H54 (cell line): ENCODE measurements around the gene BSDC1.

ENCODE experiments used
- DNase-seq: peaks from one replicate; pipeline ENCODE4 v3.0.0; 2011; ENCODE audit warnings: low spot score, mixed read lengths; ENCODE audit not compliant: insufficient read length
- FAIRE-seq: peaks from 3 replicates; lab custom pipeline; 2011; peaks lifted over from hg19 to GRCh38; lab: Jason Lieb, UNC
- POLR2A ChIP-seq: IDR thresholded peaks from 2 replicates; pipeline ENCODE4 v1.6.1; 2011; ENCODE audit warnings: low read depth, mild to moderate bottlenecking, low read length

Gene BSDC1

DNA sequence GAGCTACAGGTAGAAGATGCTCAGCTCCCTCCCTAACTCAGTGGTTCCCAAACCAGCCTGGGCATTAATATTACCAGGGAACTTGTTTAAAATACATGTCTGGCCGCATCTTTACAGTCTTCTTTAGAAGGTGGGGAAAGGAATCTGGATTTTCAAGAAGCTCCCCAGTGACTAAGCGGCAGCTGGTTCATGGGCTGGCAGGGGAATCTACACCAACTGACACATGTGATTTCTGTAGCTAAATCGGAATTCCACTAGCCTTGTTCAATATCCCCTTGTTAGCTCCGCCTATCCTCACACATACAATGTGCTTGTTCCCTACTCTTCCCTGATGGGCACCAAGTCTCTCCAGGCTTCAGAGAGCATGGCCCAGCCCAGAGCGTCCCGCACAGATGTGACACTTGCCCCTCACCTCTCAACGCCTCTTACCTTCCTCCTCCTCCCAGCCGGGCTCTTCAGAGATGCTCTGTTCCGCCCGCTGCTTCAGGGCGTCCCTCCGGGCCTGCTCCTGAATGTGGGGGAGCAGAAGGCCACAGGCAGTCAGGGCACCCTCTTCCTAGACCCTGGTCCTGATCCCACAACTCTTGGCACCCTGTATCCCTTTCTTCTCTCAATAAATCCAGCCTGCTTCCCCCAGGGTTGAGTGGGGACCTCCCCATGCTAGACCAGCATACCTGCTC lies 16.6 kb downstream of the BSDC1 start:
- TF ChIP-seq POLR2A: no peak
- no peak for FAIRE-seq
- no peak for DNase-seq

DNA sequence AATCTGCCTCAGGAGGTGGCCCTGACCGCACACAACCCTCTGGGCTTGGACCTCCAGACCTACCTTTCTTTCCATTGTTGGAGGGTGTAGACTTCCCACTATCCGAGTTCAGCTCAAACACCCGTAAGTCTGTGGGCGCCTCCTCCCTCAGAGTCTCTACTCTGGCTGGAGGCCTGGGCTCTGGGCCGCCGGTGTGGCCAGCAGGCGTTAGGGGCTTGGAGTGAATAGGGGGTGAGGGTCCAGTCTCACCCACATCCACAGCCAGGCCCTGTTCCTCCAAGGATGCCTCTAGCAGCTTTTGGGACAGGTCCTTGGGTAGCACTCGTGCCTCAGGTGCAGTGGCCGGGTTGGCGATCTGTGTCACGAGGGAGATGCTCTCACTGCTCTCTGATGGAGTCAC lies 18.0 kb downstream of the BSDC1 start:
- FAIRE-seq (no peak), DNase-seq (no peak)
- TF ChIP-seq POLR2A: no peak

DNA sequence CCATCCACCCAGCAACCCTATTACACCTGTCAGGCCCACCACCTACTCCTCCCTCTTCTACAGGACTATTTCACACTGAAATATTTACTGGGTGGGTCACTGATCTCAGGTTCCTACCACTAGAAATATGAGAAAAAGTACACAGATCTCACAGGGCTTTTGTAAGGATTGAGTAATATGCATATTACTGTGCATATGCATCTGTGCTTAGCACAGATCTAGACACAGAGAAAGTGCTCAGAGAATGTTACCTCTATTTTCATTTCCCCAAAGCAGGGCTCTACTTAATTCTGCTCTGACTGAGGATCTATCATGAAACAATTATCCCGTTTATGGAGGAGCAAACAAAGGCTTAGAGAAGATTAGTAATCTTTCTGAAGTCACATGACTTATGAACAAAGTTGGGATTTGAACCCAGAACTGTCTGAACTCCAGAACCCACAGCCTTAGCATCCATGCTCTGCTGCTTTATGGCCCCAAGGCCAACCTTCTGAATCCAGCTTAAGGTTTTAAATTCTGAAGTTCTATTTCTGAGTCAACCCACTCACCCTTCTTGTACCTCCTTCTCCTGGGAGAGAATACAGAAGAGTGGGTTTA lies 20.1 kb downstream of the BSDC1 start:
- no peak for DNase-seq
- no peak for TF ChIP-seq POLR2A
- FAIRE-seq: no peak

DNA sequence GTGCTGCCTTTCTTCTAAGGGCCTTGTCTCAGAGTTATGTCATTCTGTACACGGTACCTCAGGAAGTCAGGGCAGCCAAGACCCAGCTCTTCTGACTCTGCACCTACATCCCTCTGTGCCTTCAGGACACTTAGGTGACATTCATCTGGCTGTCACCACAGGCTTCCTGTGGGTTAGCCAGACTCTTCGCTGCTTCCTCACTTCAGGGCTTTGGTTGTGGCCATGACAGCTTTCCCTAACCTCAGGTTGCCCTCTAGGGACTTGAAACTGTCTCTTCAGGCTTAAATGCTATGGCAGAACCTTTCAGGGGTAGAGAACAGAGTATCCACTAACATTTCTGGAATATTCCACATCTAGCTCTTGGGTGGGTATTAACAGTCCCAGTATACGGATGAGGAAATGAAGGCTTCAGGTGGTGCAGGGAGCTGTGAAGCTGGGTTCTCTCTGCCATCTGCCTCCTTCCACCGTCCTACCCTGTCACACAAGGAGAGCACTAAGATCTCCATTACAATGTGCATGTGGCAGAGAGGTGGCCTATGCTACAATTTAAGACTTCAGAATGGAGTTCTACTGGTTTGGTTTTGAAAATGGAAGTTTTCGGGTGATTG lies 22.0 kb downstream of the BSDC1 start:
- FAIRE-seq (no peak), DNase-seq (no peak)
- TF ChIP-seq POLR2A: no peak

DNA sequence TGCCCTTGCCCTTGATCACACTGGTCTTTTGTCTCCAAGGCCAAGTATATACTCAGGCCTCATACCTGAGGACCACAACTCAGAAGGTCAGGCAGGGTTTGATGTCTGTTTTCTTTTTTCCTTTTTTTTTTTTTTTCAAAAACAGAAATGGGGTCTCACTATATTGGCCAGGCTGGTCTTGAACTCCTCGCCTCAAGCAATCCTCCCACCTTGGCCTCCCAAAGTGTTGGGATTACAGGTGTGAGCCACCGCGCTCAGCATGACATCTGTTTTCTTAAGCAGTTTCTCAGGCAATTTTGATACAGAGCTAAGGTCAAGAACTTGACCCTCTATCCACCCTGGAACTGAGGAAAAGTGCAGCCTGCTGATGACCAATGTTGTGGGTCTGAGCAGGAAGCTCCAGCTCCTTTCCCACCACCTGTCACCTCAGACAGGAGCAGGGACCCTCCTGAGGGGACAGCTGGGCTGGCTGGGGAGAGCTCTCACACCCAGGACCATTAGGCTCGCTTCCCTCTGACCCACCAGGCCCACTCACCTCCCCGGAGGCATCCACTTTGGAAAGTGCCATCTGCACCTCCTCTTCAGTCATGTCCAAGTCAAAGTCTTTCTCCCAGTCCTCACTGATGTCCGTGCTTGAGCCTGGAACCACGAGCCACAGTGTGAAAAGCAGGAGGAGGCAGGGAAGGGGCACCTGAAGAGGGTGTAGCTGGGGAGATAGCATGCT lies 26.2 kb downstream of the BSDC1 start:
- TF ChIP-seq POLR2A: no peak
- FAIRE-seq (no peak), DNase-seq (no peak)

DNA sequence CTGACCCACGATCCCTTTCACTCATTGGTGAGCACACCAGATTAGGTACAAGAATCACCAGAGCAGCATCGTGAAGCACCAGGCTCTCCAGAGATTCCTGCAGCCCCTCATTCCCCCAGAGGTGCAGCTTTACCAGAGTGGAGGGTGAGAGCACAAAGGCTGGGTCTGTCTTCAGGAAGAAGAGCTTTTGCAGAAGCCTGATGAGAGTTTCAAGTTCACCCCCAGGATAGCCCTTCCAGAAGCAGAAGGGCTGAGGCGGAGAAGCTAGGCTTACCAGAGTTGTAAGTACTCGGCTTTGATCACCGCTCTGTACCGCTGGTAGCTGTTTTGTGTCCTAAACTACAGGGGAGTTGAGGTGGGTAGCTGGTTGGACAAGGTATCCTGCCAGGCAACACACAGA lies 28.8 kb downstream of the BSDC1 start:
- DNase-seq (no peak), FAIRE-seq (no peak)
- no peak for TF ChIP-seq POLR2A

DNA sequence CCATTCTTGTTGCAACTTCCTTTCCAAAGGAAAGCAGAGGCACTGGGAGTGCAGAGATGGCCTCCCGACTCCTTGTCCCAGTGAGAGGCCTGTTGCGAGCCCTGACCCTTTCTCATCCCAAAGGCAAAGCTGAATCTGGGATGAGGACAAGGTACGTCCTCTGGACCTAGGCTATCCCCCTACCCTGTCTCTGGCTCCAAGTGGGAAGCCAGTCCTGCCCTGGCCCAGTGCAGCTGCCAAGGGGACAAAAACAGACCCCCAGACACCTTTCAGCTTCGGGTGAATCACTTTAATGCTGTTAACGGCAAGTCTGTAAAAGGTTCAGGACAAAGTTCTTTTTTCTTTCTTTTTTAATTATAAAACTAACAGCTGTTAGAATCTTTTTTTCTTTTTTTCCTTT lies 29.4 kb downstream of the BSDC1 start:
- no peak for TF ChIP-seq POLR2A
- FAIRE-seq (no peak), DNase-seq (no peak)

DNA sequence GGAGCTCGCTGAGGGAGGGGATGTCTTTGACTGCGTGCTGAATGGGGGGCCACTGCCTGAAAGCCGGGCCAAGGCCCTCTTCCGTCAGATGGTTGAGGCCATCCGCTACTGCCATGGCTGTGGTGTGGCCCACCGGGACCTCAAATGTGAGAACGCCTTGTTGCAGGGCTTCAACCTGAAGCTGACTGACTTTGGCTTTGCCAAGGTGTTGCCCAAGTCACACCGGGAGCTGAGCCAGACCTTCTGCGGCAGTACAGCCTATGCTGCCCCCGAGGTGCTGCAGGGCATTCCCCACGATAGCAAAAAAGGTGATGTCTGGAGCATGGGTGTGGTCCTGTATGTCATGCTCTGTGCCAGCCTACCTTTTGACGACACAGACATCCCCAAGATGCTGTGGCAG lies 30.5 kb downstream of the BSDC1 start:
- no peak for TF ChIP-seq POLR2A
- DNase-seq: no peak
- FAIRE-seq: no peak

DNA sequence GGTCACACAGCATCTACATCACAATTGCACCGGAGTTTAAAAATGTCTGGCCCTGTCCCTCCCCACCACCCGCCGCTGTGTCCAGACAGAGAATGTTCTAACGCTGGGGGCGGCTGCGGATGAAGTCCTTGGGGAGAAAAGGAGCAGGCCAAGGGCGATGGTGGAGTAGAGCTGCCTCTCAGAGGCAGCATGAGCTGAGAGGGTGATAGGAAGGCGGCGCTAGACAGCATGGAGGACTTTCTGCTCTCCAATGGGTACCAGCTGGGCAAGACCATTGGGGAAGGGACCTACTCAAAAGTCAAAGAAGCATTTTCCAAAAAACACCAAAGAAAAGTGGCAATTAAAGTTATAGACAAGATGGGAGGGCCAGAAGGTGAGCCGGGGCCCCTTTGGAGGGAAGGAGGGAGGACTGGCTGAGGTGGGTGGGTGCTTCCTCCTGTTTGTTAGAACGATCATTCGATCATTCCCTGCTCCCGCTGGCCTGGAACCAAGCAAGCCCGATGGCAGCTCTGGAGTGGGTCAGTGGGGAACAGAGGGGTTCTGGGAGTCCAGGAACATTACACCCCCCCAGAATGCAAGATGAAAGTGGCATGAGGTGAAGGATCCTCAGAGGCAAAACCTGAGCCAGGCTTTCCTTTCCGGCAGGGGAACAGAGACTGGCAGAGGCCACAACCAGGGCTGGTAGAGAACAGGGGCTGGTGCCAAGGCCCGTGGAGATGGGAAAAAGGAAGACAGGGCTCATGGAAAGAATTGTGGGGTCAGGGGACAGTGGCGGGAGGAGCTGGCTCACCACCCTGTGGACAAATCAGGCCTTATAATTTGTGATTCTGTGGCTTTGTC lies 31.5 kb downstream of the BSDC1 start, which contains the start of the genes FAM229A and TSSK3:
FAM229A (minus strand) TSS at position 12 of the 840 bp plus-strand sequence. CDS start 394 bp downstream, outside the sequence.
TSSK3 (plus strand) TSS at position 66 of the 840 bp plus-strand sequence; CDS start at position 229, 163 bp downstream.
- DNase-seq (no peak), FAIRE-seq (no peak)
- no peak for TF ChIP-seq POLR2A

DNA sequence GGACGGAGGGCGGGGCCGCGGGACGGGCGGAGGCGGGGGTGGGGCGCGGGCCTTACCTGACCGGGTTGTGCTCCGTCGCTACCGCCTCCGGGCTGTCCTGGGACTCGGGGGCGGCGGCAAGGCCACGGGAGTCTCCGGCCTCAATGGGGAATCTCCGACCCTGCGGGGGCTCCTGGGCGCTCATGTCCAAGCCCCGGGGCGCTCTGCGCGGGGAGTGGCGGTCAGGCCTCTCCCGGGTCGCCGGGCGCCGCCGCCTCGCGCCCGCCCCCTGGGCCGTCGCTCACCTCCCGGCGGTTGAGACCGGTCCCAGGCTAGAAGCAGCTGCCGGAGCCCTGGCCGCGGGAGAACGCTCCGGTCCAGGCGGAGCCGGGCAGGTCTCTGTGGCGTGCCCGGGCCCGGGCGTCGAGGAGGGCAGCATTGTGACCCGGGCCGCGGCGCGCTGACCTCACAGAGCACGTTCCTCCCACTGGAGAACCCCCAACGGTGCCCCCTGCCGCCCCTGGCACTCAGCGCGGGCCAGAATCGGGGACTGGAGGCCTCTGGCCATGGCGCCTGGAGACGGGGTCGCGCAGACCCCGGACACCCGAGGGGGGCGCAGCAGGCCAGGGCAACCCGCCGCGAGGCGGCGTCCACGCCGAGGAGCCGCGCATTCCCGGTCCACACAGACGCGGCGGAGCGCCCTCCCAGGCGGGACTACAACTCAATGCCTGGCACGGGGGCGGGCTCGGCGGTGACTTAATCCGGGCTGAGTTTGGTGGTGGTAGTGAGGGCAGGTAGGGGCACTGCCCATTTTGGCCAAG lies 32.4 kb downstream of the BSDC1 start:
- no peak for DNase-seq
- no peak for FAIRE-seq
- no peak for TF ChIP-seq POLR2A

DNA sequence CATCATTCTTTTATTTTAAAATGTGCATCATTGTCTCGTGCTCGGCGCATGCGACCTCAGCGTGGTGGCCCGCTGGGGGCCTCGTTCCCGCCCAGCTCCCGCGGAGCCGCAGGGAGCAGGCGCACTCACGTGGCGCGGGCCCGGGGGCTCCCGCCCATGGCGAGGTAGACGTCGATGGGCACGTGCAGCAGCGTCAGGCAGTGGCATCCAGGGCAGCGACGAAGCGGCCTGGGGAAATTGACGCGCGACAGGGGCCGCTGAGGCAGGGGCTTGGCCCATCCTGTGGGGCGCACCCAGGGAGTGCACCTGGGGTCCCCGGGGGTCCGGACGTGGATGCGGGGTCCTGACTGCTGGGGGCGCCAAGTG lies 33.0 kb downstream of the BSDC1 start:
- FAIRE-seq (no peak), DNase-seq (no peak)
- no peak for TF ChIP-seq POLR2A

DNA sequence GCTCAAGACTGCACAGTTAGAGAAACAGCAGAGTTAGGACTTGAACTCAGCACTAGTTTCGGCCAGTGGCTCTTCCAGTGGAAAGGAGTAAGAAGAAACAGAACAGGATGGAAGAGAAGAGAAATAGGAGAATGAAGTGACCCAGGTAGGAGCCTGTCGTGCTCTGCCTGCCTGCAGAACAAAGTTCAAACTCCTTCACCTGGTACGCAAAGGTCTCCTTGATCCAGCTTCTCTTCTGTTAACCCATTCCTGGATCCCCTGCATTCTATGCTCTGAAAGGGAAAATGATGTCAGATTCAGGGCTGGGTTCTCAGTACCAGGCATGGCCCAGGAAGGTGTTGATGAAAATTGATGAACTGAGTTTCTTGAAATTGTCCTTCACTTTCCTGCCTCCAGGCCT lies 35.8 kb downstream of the BSDC1 start:
- TF ChIP-seq POLR2A: no peak
- DNase-seq (no peak), FAIRE-seq (no peak)
